Heart right ventricle (tissue), 16 donors: ENCODE measurements around the gene ANAPC7. TPM values are rescaled to one million over a fixed set of nuclear protein-coding genes. Genes with fewer than 3 reads are reported as not detected.
"Not testable (repeated sequence)": the region's sequence is repeated elsewhere in the genome, so short reads cannot be mapped to it uniquely, and the experiment has no call there.

ENCODE experiments used
- ATAC-seq, 8 donors: fragments of 200-7000 bp; cut with Tn5 transposase; one replicate each; pipeline ENCODE4 v1.9.1; 2020; ENCODE audit warnings: mild to moderate bottlenecking in 8 of 8, moderate library complexity in 8 of 8, moderate number of reproducible peaks in 1 of 8
- DNase-seq, 2 donors: peaks; one replicate each; pipeline ENCODE4 v3.0.0-alpha.2; 2020
- H3K27ac ChIP-seq, 10 donors: fragments of 200-600 bp; sonication (generic) in 2 of 10; one replicate each; pipeline versions ENCODE4 v1.5.0 to v1.8.0; 2020 to 2022; ENCODE audit warnings: mild to moderate bottlenecking in 3 of 10
- H3K27me3 ChIP-seq, 7 donors: fragments of 200-600 bp; one replicate each; pipeline ENCODE4 v1.8.0; 2021 to 2022; ENCODE audit warnings: mild to moderate bottlenecking in 2 of 7
- H3K36me3 ChIP-seq, 9 donors: fragments of 200-600 bp; sonication (generic) in 1 of 9; one replicate each; pipeline versions ENCODE4 v1.5.0 to v1.8.0; 2020 to 2022; ENCODE audit warnings: mild to moderate bottlenecking in 2 of 9
- H3K4me1 ChIP-seq, 9 donors: fragments of 200-600 bp; sonication (generic) in 1 of 9; one replicate each; pipeline versions ENCODE4 v1.5.0 to v1.8.0; 2020 to 2022; ENCODE audit warnings: mild to moderate bottlenecking in 4 of 9
- H3K4me3 ChIP-seq, 10 donors: fragments of 200-600 bp; sonication (generic) in 2 of 10; one replicate each; pipeline versions ENCODE4 v1.5.0 to v1.8.0; 2020 to 2022; ENCODE audit warnings: mild to moderate bottlenecking in 7 of 10, moderate library complexity in 2 of 10
- H3K9me3 ChIP-seq, 11 donors: fragments of 200-600 bp in 10 of 11; sonication (generic) in 2 of 11; one replicate each; pipeline versions ENCODE4 v1.5.0 to v1.8.0; 2013 to 2022; ENCODE audit warnings: mild to moderate bottlenecking in 2 of 11, control low read depth in 1 of 11, moderate library complexity in 1 of 11
- CTCF ChIP-seq, 9 donors: fragments of 200-600 bp; sonication (generic) in 2 of 9; IDR thresholded peaks; one replicate each; pipeline versions ENCODE4 v1.5.0 to v1.8.0; 2021 to 2022; ENCODE audit warnings: antibody characterized with exemption in 9 of 9, mild to moderate bottlenecking in 5 of 9, moderate library complexity in 1 of 9
- whole genome bisulfite sequencing, 2 donors: extraction: QIAGEN DNeasy Blood & Tissue Kit; methylation state at CpG; one replicate each; pipeline ENCODE4 v1.1.7; 2013; ENCODE audit warnings: inconsistent platforms in 1 of 2; 5-methylcytosine and 5-hydroxymethylcytosine counted together
- intact Hi-C, 10 donors: fragments of 100-400 bp; cut with DNase I; formaldehyde crosslinking; loops; one replicate each; pipeline versions ENCODE4 v1.11.1 to v1.14.2; 2022
- polyA plus RNA-seq, 2 donors: library from polyadenylated mRNA; stranded (reverse); fragments of 200-250 nt; gene quantifications; one replicate each; pipeline ENCODE4 v1.2.3, GENCODE V29; 2013
- total RNA-seq, 10 donors: library from RNA; stranded (reverse); fragmentation: NEBNext Ultra II Directional in 3 of 10; extraction: Animal tissue kit (Norgen Biotek cat#: 25700) in 3 of 10; gene quantifications; one replicate each; pipeline versions ENCODE4 v1.2.1 to v1.2.4, GENCODE V29; 2021 to 2023
- donor health status: Arrhythmogenic right ventricular cardiomyopathy.
- donor health status: ischemic (EF 13 %, LVEDD 7.1; RV severe dilation, severe dysfunction).
- donor health status: healthy with polysubstance abuse.
- donor health status: DM: no; HTN: yes; CAD: no.
- donor health status: DM: no; HTN: no; CAD: no.
- donor health status: ischemic (EF 25% LVEDD 6.9; RV normal size, moderate dysfunction).
- donor health status: ischemic (EF 25% LVEDD 5.7; RV mildly dilated, moderate dysfunction).
- donor health status: healthy.
- donor health status: DM: yes; HTN: yes; CAD: no.
- donor health status: Ischemic cardiomyopathy.
- donor health status: ischemic (EF 35%, LVEDD 5.7; RV mildly dilated, moderate dysfunction).
- donor health status: nonischemic (EF 11% LVEDD 7.7; RV severe dilation, severe dysfunction).
- donor health status: DM: yes; HTN: yes; CAD: no.
- donor health status: PGD.
- donor health status: ischemic (EF 29% LVEDD 5.4; RV normal size, mild dysfunction).
- donor health status: nonischemic (EF 23%, LVEDD 6.1; RV moderate dilation, normal function).

ANAPC7 gene
- total and polyA plus RNA-seq, 12 donors, result 28.9 to 54.6 (median 35.3) TPM

GRCh38 chr12:110366321-110367142, 37.0 kb downstream of the ANAPC7 start:
- Histone ChIP-seq H3K27me3 (no peaks in the 10 kb centered on the region), H3K36me3 (peaks cover 0 to 17% (median 0%) of the 10 kb centered on the region in 9 donors), H3K4me1 (peaks cover 0 to 22% (median 7%) of the 10 kb centered on the region in 9 donors), H3K4me3 (no peak overlapping the region), H3K9me3 (no peaks in the 10 kb centered on the region), H3K27ac (peak overlapping the region in 3 of 10 donors; percentile 22 to 58 (median 36))
- DNase-seq (no peak), ATAC-seq (peak in 3 of 8 donors; percentile 6 to 35 (median 13))
- WGBS, 2 donors, result 69 to 77% methylated on average over 13 of the region's 13 CpGs
- intact Hi-C loops, result no loop called here
- no peak for TF ChIP-seq CTCF (IDR thresholded peaks at IDR 0.05)

- TF ChIP-seq CTCF (IDR thresholded peaks at IDR 0.05), result no peak
- Histone ChIP-seq H3K27me3 (no peaks in the 10 kb centered on the region), H3K4me3 (no peak overlapping the region), H3K9me3 (no peaks in the 10 kb centered on the region), H3K4me1 (peaks cover 0 to 23% (median 0%) of the 10 kb centered on the region in 9 donors), H3K27ac (no peak overlapping the region), H3K36me3 (peaks cover 0 to 10% (median 0%) of the 10 kb centered on the region in 9 donors)
- 80% methylated on average over 7 of the region's 7 CpGs for WGBS, 2 donors
- ATAC-seq (peak in 1 of 8 donors; percentile 19), DNase-seq (no peak)
- intact Hi-C loops, result no loop called here
Observed at GRCh38 chr12:110365489-110366320, 37.8 kb downstream of the ANAPC7 start.

- Histone ChIP-seq H3K9me3 (no peaks in the 10 kb centered on the region), H3K27ac (no peak overlapping the region), H3K4me1 (peaks cover 0 to 17% (median 0%) of the 10 kb centered on the region in 9 donors), H3K4me3 (no peak overlapping the region), H3K36me3 (no peaks in the 10 kb centered on the region), H3K27me3 (no peaks in the 10 kb centered on the region)
- intact Hi-C loops, result no loop called here
- TF ChIP-seq CTCF (IDR thresholded peaks at IDR 0.05), result no peak
- 88 to 96% methylated on average over 1 of the region's 1 CpG for WGBS, 2 donors
- ATAC-seq (no peak), DNase-seq (no peak)
Observed at GRCh38 chr12:110361216-110361615, 42.3 kb downstream of the ANAPC7 start.

- H3K9me3 ChIP-seq, H3K36me3 ChIP-seq, DNase-seq, H3K27me3 ChIP-seq, H3K27ac ChIP-seq, intact Hi-C loops, ATAC-seq, H3K4me3 ChIP-seq: not testable (repeated sequence)
- peaks cover 0 to 23% (median 0%) of the 10 kb centered on the region in 9 donors for H3K4me1 ChIP-seq
- peak in 2 of 9 donors; percentile 23 to 28 for TF ChIP-seq CTCF (IDR thresholded peaks at IDR 0.05)
- WGBS, 2 donors, result 89 to 90% methylated on average over 7 to 8 of the region's 8 CpGs
Observed at GRCh38 chr12:110358384-110359097, 45.0 kb downstream of the ANAPC7 start.
